GM12878 (cell line): ENCODE measurements around the gene ESRP2. TPM values are rescaled to one million over a fixed set of nuclear protein-coding genes. Genes with fewer than 3 reads are reported as not detected.

Experiments
- ATAC-seq: fragments of 200-7000 bp; cut with Tn5 transposase; 3 replicates; pipeline ENCODE4 v1.9.1; 2020; ENCODE audit warnings: mild to moderate bottlenecking, moderate library complexity
- BruUV-seq: library from RNA; stranded (reverse); fragments of 400-500 nt; replicated peaks from 2 replicates; lab custom pipeline; 2021; lab: Mats Ljungman, UMichigan
- CTCF ChIA-PET: fragments of 300-600 bp; sonication (Branson Sonifier 250); formaldehyde crosslinking; extraction: SDS; loops from one replicate; lab custom pipeline; 2021; ENCODE audit warnings: inconsistent platforms; lab: Yijun Ruan, JAX
- POLR2A ChIA-PET: fragments of 350-600 bp; formaldehyde crosslinking; extraction: SDS; loops from one replicate; lab custom pipeline; 2021; ENCODE audit warnings: inconsistent platforms; lab: Charles Lee
- RAD21 ChIA-PET: fragments of 300-600 bp; sonication (Branson Sonifier 250); formaldehyde crosslinking; loops from one replicate; lab custom pipeline; 2023; ENCODE audit warnings: antibody characterized with exemption; ENCODE audit not compliant: unreplicated experiment; lab: Charles Lee
- SMC1A ChIA-PET: fragments of 300-600 bp; sonication (Branson Sonifier 250); formaldehyde crosslinking; loops from one replicate; lab custom pipeline; 2023; ENCODE audit not compliant: unreplicated experiment, uncharacterized antibody; lab: Charles Lee
- DNase-seq: peaks from one replicate; pipeline ENCODE4 v3.0.0-alpha.2; 2011; ENCODE audit warnings: low read depth, low spot score
- FAIRE-seq: peaks from 3 replicates; lab custom pipeline; 2011; peaks lifted over from hg19 to GRCh38; lab: Jason Lieb, UNC
- H2AFZ ChIP-seq: 2 replicates; pipeline ENCODE4 v1.6.0; 2011; ENCODE audit warnings: low read depth, low read length, control low read depth; ENCODE audit not compliant: control insufficient read depth
- H3K27ac ChIP-seq: 2 replicates; pipeline ENCODE4 v1.5.1; 2011; ENCODE audit warnings: control low read depth; ENCODE audit not compliant: control insufficient read depth, insufficient read depth
- H3K27me3 ChIP-seq, 2 experiments: replicated peaks in 1 of 2; 2 replicates each; pipeline versions ENCODE4 v1.6.0 to v1.6.1; 2011; ENCODE audit warnings: low read length in 1 of 2; ENCODE audit not compliant: control insufficient read depth in 2 of 2, insufficient read depth in 2 of 2
- H3K36me3 ChIP-seq, 2 experiments: 2 replicates each; pipeline ENCODE4 v1.5.1; 2011; ENCODE audit warnings: low read length in 1 of 2; ENCODE audit not compliant: control insufficient read depth in 2 of 2, insufficient read depth in 2 of 2
- H3K4me1 ChIP-seq: 2 replicates; pipeline ENCODE4 v1.6.1; 2011; ENCODE audit warnings: mild to moderate bottlenecking, low read length, moderate library complexity, mixed read lengths; ENCODE audit not compliant: control insufficient read depth, insufficient read depth
- H3K4me2 ChIP-seq: 2 replicates; pipeline ENCODE4 v1.6.0; 2011; ENCODE audit warnings: control low read depth; ENCODE audit not compliant: control insufficient read depth, insufficient read depth
- H3K4me3 ChIP-seq: fragments of 200-600 bp; sonication (generic); 2 replicates; pipeline ENCODE4 v1.5.1; 2016
- H3K79me2 ChIP-seq: 2 replicates; pipeline ENCODE4 v1.6.0; 2011; ENCODE audit warnings: low read length; ENCODE audit not compliant: control insufficient read depth, insufficient read depth
- H3K9ac ChIP-seq: 2 replicates; pipeline ENCODE4 v1.8.0; 2011; ENCODE audit warnings: low read length, control low read depth, mixed read lengths; ENCODE audit not compliant: control insufficient read depth, insufficient read depth
- H3K9me3 ChIP-seq: replicated peaks from 3 replicates; pipeline ENCODE4 v1.5.1; 2011; ENCODE audit warnings: mild to moderate bottlenecking, low read length; ENCODE audit not compliant: control insufficient read depth, insufficient read depth
- H4K20me1 ChIP-seq: 2 replicates; pipeline ENCODE4 v1.6.0; 2011; ENCODE audit not compliant: control insufficient read depth, insufficient read depth
- CBFB ChIP-seq: IDR thresholded peaks from 2 replicates; pipeline ENCODE4 v1.6.1; 2016; ENCODE audit warnings: antibody characterized with exemption, low read depth
- ETV6 ChIP-seq, 2 experiments: fragments of 450-650 bp in 1 of 2; IDR thresholded peaks in 1 of 2; conservative IDR thresholded peaks in 1 of 2; 2 replicates each; pipeline ENCODE4 v1.6.1; 2014; ENCODE audit warnings: antibody characterized with exemption in 1 of 2, borderline replicate concordance in 1 of 2, low read depth in 1 of 2, mild to moderate bottlenecking in 1 of 2, moderate library complexity in 1 of 2
- RAD51 ChIP-seq: fragments of 450-650 bp; IDR thresholded peaks from 2 replicates; pipeline ENCODE4 v1.6.1; 2016; ENCODE audit warnings: moderate library complexity, mild to moderate bottlenecking, inconsistent platforms
- RBBP5 ChIP-seq: fragments of 200-600 bp; sonication (generic); conservative IDR thresholded peaks from 2 replicates; pipeline ENCODE4 v1.6.1; 2016
- SMARCA5 ChIP-seq: fragments of 450-650 bp; IDR thresholded peaks from 2 replicates; pipeline ENCODE4 v1.6.1; 2017; ENCODE audit warnings: mild to moderate bottlenecking
- STAT3 ChIP-seq: IDR thresholded peaks from 2 replicates; pipeline ENCODE4 v1.6.1; 2011; ENCODE audit warnings: low read depth, low read length, improper control_type of control experiment
- WGBS: methylation state at CpG from one replicate; pipeline ENCODE4 v1.1.6; 2016; ENCODE audit warnings: low lambda C conversion rate; ENCODE audit not compliant: insufficient replicate concordance, insufficient coverage; ENCODE audit errors: missing lambda C conversion rate; 5-methylcytosine and 5-hydroxymethylcytosine counted together
- in situ Hi-C: fragments of 300-500 bp; cut with MboI; formaldehyde crosslinking; loops from 9 replicates; pipeline ENCODE4 v1.14.3; 2018; ENCODE audit warnings: mixed read lengths
- intact Hi-C: fragments of 100-400 bp; cut with micrococcal nuclease; formaldehyde crosslinking; loops from one replicate; pipeline ENCODE4 v1.14.2; 2022; ENCODE audit not compliant: unreplicated experiment
- polyA plus RNA-seq, 11 experiments: library from polyadenylated mRNA; depleted of rRNA in 4 of 11; unstranded in 6 of 11; stranded (reverse) in 5 of 11; fragments of >200 nt; fragmentation: Nextera tagmentation in 4 of 11; fragmentation: Illumina TruSeq in 1 of 11; extraction: Ambion mirVana in 4 of 11; extraction: Trizol in 1 of 11; gene quantifications; 1 replicate in 1 of 11; 2 replicates in 10 of 11; pipeline versions ENCODE4 v1.2.1 to v1.2.3, GENCODE V29; 2011 to 2016; ENCODE audit warnings: inconsistent platforms in 2 of 11, missing spikeins in 2 of 11, low read depth in 1 of 11
- total RNA-seq, 4 experiments: library from RNA; depleted of rRNA in 3 of 4; stranded (reverse); fragments of >200 nt in 3 of 4; fragmentation: Illumina TruSeq in 1 of 4; extraction: Trizol in 1 of 4; gene quantifications; 2 replicates each; pipeline versions ENCODE4 v1.2.1 to v1.2.3, GENCODE V29; 2013 to 2021
- TF ChIP-seq, protein P1 (sequence below): fragments of 450-650 bp; IDR thresholded peaks from 2 replicates; pipeline ENCODE4 v1.6.1; 2018; ENCODE audit warnings: mild to moderate bottlenecking, low read depth, moderate library complexity; ENCODE audit not compliant: partially characterized antibody
- TF ChIP-seq, protein P2 (sequence below): fragments of 450-650 bp; formaldehyde crosslinking; IDR thresholded peaks from 2 replicates; pipeline ENCODE4 v1.5.0; 2022; ENCODE audit warnings: mild to moderate bottlenecking, missing genetic modification characterization
- TF ChIP-seq, protein P3 (sequence below), 3 experiments: IDR thresholded peaks in 2 of 3; conservative IDR thresholded peaks in 1 of 3; 2 replicates each; pipeline ENCODE4 v1.5.1; 2011; ENCODE audit warnings: low read depth in 3 of 3, low read length in 3 of 3, mild to moderate bottlenecking in 3 of 3, control low read depth in 2 of 3, moderate library complexity in 2 of 3, inconsistent platforms in 1 of 3, mixed read lengths in 1 of 3; ENCODE audit not compliant: control insufficient read depth in 2 of 3, insufficient read depth in 1 of 3; ENCODE audit errors: extremely low read depth in 1 of 3

The ESRP2 gene
- total and polyA plus RNA-seq, 10 of the 15 experiments (the other 5 are each of a cell fraction or from before 2014, with no cell fraction given): 0.04 to 0.64 (median 0.08) TPM; not detected in 3

DNA sequence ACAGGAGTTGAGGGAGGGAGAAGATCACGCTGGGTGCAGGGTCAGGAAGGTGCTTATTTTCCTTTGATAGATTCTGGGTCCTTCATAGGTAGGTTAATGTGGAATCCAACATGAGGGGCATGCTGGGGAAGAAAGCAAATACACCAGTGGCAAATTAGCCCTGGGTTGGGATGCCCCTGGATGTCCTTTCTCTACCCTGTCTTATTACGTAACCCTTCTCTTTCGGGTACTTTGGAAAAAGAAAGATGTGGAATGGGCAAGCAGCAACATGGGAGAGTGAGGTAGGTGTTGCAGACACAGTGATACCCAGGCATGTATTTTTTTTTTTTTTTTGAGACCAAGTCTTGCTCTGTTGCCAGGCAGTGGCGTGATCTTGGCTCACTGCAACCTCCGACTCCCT, 37.5 kb upstream of the ESRP2 start (continued):
- TF ChIP-seq, protein P1, sequence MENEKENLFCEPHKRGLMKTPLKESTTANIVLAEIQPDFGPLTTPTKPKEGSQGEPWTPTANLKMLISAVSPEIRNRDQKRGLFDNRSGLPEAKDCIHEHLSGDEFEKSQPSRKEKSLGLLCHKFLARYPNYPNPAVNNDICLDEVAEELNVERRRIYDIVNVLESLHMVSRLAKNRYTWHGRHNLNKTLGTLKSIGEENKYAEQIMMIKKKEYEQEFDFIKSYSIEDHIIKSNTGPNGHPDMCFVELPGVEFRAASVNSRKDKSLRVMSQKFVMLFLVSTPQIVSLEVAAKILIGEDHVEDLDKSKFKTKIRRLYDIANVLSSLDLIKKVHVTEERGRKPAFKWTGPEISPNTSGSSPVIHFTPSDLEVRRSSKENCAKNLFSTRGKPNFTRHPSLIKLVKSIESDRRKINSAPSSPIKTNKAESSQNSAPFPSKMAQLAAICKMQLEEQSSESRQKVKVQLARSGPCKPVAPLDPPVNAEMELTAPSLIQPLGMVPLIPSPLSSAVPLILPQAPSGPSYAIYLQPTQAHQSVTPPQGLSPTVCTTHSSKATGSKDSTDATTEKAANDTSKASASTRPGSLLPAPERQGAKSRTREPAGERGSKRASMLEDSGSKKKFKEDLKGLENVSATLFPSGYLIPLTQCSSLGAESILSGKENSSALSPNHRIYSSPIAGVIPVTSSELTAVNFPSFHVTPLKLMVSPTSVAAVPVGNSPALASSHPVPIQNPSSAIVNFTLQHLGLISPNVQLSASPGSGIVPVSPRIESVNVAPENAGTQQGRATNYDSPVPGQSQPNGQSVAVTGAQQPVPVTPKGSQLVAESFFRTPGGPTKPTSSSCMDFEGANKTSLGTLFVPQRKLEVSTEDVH: no peak

DNA sequence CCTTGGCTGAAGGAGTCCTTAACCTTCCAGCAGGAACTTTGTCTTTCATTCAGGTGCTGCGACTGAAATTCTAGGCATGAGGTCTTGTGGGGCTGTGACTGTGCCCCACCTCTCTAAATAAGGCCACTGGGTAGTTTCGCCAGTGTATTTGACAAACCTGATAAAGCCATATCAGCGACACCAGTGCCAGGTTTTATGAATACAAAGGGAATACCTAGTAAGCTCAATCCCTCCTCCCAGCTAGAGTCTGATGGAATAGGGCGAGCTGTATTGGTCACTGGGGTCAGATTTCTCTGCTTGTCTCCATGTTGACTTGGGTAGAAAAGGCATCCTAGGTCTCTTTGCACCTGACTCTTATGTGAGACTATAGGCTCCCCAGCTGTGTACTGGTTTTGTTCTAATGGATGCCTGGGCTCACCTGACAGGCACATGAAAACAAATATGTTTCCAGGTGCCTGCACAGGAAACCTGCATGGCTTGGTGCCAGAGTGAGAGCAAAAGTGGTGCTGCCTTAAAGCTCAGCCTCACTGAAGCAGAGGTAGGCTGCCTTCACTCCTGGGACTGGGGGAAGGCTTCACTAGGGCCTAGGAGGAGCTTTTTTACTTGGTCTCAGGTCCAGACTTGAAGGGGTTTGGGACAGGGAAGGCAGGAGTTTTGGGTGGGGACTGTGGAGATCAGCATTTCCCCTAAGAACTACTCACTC, 36.7 kb upstream of the ESRP2 start:
- POLR2A ChIA-PET: interaction anchor here (1.0 to 12.2 kb wide), 6 partner anchors 9 to 97 kb away, joined by 3 to 177 read pairs (median 4); partner anchors contain the start of genes PRMT7 and SLC7A6OS
- H3K27me3 ChIP-seq: no peaks in the 10 kb centered on the region
- peaks cover 66% of the 10 kb centered on the region for H3K79me2 ChIP-seq
- RAD21 ChIA-PET: interaction anchor here (1.1 to 2.5 kb wide), 9 partner anchors 9 to 57 kb away, joined by 3 to 15 read pairs (median 5); partner anchors contain the start of genes PRMT7, SLC7A6 and SLC7A6OS
- H3K36me3 ChIP-seq: peaks cover 9 to 23% of the 10 kb centered on the region in 2 experiments; a peak in 3 of 4 replicates
- H3K9me3 ChIP-seq: no peaks in the 10 kb centered on the region
- ATAC-seq (peak; percentile 3; the same call in 2 of the 3 replicates), DNase-seq (no peak), FAIRE-seq (no peak)
- CTCF ChIA-PET: interaction anchor here (0.7 to 2.5 kb wide), 8 partner anchors 9 to 56 kb away, joined by 3 to 12 read pairs (median 6); partner anchors contain the start of genes PRMT7, SLC7A6 and SLC7A6OS
- in situ Hi-C loops: no loop called here
- peak overlapping the region; percentile 45 for H3K4me2 ChIP-seq
- H3K9ac ChIP-seq: no peak overlapping the region
- intact Hi-C loops: no loop called here
- WGBS: 98% methylated on average over 4 of the region's 4 CpGs
- no peak overlapping the region for H2AFZ ChIP-seq
- H4K20me1 ChIP-seq: no peaks in the 10 kb centered on the region
- BruUV-seq: no TSS peak
- SMC1A ChIA-PET: interaction anchor here (0.9 to 18.5 kb wide), 7 partner anchors 4 to 189 kb away, joined by 3 to 253 read pairs (median 12); partner anchors contain the start of genes PRMT7, SLC7A6 and SLC7A6OS
- H3K4me1 ChIP-seq: peaks cover 47% of the 10 kb centered on the region
- peak overlapping the region; percentile 41 for H3K27ac ChIP-seq
- H3K4me3 ChIP-seq: peak overlapping the region; percentile 51
- TF ChIP-seq, protein P2, sequence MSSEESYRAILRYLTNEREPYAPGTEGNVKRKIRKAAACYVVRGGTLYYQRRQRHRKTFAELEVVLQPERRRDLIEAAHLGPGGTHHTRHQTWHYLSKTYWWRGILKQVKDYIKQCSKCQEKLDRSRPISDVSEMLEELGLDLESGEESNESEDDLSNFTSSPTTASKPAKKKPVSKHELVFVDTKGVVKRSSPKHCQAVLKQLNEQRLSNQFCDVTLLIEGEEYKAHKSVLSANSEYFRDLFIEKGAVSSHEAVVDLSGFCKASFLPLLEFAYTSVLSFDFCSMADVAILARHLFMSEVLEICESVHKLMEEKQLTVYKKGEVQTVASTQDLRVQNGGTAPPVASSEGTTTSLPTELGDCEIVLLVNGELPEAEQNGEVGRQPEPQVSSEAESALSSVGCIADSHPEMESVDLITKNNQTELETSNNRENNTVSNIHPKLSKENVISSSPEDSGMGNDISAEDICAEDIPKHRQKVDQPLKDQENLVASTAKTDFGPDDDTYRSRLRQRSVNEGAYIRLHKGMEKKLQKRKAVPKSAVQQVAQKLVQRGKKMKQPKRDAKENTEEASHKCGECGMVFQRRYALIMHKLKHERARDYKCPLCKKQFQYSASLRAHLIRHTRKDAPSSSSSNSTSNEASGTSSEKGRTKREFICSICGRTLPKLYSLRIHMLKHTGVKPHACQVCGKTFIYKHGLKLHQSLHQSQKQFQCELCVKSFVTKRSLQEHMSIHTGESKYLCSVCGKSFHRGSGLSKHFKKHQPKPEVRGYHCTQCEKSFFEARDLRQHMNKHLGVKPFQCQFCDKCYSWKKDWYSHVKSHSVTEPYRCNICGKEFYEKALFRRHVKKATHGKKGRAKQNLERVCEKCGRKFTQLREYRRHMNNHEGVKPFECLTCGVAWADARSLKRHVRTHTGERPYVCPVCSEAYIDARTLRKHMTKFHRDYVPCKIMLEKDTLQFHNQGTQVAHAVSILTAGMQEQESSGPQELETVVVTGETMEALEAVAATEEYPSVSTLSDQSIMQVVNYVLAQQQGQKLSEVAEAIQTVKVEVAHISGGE (CRISPR knock-in tag): no peak
- TF ChIP-seq SMARCA5 (no peak), CBFB (no peak), STAT3 (no peak), RBBP5 (no peak), RAD51 (no peak), ETV6 (conservative IDR thresholded peaks at IDR 0.05 in 1 of 2, IDR thresholded peaks at IDR 0.05 in 1 of 2; ENCODE audit: borderline replicate concordance in 1 of 2, low read depth in 1 of 2) (no peak)
- TF ChIP-seq, protein P3, sequence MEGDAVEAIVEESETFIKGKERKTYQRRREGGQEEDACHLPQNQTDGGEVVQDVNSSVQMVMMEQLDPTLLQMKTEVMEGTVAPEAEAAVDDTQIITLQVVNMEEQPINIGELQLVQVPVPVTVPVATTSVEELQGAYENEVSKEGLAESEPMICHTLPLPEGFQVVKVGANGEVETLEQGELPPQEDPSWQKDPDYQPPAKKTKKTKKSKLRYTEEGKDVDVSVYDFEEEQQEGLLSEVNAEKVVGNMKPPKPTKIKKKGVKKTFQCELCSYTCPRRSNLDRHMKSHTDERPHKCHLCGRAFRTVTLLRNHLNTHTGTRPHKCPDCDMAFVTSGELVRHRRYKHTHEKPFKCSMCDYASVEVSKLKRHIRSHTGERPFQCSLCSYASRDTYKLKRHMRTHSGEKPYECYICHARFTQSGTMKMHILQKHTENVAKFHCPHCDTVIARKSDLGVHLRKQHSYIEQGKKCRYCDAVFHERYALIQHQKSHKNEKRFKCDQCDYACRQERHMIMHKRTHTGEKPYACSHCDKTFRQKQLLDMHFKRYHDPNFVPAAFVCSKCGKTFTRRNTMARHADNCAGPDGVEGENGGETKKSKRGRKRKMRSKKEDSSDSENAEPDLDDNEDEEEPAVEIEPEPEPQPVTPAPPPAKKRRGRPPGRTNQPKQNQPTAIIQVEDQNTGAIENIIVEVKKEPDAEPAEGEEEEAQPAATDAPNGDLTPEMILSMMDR (IDR thresholded peaks at IDR 0.05 in 2 of 3, conservative IDR thresholded peaks at IDR 0.05 in 1 of 3; ENCODE audit: control insufficient read depth in 2 of 3, extremely low read depth in 1 of 3, insufficient read depth in 1 of 3, low read depth in 3 of 3, low read length in 3 of 3): no peak
